ENCODE results near the gene EGFL8. TPM values are rescaled to one million over a fixed set of nuclear protein-coding genes. Genes with fewer than 3 reads are reported as not detected.

Gene EGFL8
- total and polyA plus RNA-seq, 9 of the 15 experiments (the other 6 are each of a cell fraction or from before 2014, with no cell fraction given): 2.2 to 47.4 (median 14.2) TPM

DNA sequence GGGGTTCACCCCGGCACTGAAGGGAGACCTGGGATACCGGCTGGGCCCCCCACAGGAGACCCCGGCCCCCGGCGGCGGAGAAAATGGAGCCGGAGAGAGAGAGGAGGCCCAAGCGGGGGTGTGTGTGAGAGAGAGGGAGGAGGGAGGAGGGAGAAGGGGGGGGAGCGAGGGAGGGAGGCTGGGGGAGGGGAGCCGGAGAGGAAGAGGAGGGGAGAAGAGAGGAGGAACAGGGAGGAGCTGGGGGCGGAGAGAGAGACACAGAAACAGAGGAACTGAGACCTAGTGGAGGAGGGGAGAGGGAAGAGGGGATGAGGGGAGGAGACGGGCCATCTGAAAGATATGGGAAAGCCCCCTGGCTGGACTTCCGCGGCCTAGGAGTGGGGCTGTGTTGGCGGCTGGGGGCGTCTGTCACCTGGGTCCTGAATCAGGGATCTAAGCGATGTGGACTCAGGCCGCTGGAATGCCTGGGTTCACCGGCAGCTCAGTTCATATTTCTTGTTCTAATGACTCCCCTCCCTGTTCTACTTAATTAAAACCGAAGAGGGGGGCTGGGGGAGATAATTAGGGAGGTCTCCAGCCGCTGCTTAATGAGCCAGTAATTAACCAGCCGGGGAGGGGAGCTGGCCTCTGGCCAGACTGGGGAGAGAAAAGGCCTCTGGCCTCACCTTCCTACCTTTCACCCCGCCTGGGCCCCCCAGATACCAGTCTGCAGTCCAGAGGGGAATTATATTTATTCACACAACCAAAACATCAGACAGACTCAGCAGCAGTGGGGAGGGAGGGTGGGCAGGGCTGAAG lies 25.9 kb downstream of the EGFL8 start, which contains the start of gene PBX2 (continued):
- no peak for TF ChIP-seq ZBTB12 (CRISPR knock-in tag; IDR thresholded peaks at IDR 0.05)
- no peak for TF ChIP-seq KHSRP (IDR thresholded peaks at IDR 0.05)
- TF ChIP-seq MXI1 (IDR thresholded peaks at IDR 0.05; ENCODE audit: low read depth, low read length): no peak
- 0 out of 2 replicates have a peak, but pooled peaks have one; percentile 26 for TF ChIP-seq ZNF766 (CRISPR knock-in tag; conservative IDR thresholded peaks at IDR 0.05)
- peak; percentile 100 for TF ChIP-seq ZNF263 (CRISPR knock-in tag; IDR thresholded peaks at IDR 0.05; ENCODE audit: borderline replicate concordance)
- TF ChIP-seq SP1 (CRISPR knock-in tag; IDR thresholded peaks at IDR 0.05): no peak; the same call in 1 of the 2 replicates
- peak; percentile 48 for TF ChIP-seq CREM (IDR thresholded peaks at IDR 0.05; ENCODE audit: low read depth)
- no peak for TF ChIP-seq FOXA1 (IDR thresholded peaks at IDR 0.05; ENCODE audit: borderline replicate concordance)
- no peak for TF ChIP-seq CUX1 (CRISPR knock-in tag; IDR thresholded peaks at IDR 0.05)
- TF ChIP-seq FUS (optimal IDR thresholded peaks at IDR 0.05; ENCODE audit: low read depth, low read length): no peak
- TF ChIP-seq RBM17 (IDR thresholded peaks at IDR 0.05; ENCODE audit: borderline replicate concordance, low read depth, low read length): no peak
- no peak for TF ChIP-seq HNRNPL (IDR thresholded peaks at IDR 0.05; ENCODE audit: low read depth, low read length)
- TF ChIP-seq PCBP2 (IDR thresholded peaks at IDR 0.05; ENCODE audit: low read depth, low read length, poor library complexity, severe bottlenecking): no peak
- peak; percentile 82; the same call in 1 of the 2 replicates for TF ChIP-seq ZNF830 (CRISPR knock-in tag; IDR thresholded peaks at IDR 0.05)
- no peak for TF ChIP-seq TAF15 (IDR thresholded peaks at IDR 0.05; ENCODE audit: low read depth, low read length)

Data from K562 (cell line).